GM18505 (cell line): Measurements from ENCODE around the gene HOXA9.

Source experiments
- ATAC-seq: cut with Tn5 transposase; IDR thresholded peaks from one replicate; pipeline ENCODE4 v1.9.1; 2021; ENCODE audit not compliant: unreplicated experiment
- POLR2A ChIP-seq: IDR thresholded peaks from 4 replicates; pipeline ENCODE4 v1.6.1; 2011; ENCODE audit warnings: borderline replicate concordance; ENCODE audit not compliant: insufficient read depth, insufficient read length; ENCODE audit errors: extremely low read depth

Gene HOXA9

DNA sequence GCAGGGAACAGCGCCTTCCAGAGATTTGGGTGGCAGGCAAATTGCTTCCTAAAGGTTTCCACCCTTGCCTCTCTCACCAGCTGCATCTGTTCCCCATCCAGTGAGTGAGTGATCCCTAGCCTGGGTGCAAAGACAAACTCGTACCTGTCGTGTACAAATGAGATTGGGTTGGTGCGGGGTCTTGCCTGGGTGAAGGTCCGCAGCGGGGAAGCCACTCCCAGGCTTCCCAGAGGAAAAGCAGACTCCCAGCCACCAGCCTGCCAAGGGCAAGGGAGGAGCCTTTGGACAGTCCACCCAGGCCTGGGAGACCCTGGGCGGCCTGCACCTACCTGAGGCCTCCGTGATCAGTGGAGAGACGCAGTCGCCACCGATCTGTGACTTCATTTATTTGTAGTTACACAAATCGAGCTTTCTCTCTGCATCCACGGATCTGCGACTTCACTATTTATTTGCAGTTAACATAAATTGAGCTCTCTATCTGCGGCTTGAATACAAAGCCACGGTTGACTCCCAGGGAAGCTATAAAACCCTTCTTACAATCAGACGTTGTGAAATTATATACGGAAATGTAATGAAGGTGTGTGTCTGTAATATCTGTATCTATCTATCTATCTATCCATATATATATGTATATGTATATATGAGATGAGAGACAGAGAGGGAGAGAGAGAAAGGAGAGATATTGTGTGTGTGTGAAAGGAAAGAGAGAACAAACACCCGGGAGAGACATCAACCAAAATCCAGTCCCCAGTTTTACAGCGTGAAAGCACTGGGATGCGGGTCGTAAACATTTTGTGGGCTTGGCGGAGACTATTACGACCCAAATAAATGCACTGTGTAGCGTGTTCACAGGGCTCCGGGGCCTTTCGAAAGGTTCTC lies 5.8 kb downstream of the HOXA9 start:
- ATAC-seq: no peak
- no peak for TF ChIP-seq POLR2A

DNA sequence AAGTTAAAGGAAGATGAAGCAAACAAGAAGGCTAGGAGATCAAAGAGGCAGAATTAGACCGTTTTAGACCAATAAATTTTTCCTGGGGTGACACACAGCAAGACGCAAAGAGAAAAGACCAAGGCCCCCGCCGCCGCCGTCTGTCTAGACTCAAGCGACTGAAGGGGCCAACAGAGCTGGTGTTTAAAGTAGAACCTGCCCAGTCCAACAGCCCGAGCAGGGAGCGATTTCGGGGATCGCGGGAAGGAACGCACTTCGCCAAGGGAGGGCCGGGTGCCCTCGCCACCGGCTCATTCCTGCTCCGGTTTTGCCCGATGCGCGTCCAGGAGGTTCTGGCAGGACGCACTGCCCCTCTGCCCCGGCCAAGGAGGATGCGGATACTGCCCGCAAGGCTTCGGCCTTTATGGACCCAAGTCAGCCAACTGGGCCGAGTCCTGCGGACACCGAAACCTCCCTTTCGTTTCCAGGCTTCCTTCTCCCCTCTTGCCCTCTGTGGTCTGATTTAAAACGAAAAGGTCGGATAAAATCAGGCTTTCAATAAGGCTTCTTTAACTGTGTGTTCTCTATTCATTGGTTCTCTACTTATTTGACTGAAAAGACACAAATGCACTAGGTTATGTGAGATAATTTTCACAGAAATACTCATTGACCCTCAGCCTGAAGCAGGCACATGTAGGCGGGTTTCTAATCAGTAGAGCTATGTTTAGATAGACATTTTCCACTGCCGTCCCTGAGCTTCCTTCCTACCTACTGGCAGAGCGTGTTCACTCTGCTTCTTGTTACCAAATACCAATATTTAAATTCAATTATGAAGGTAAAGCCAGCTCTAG lies 6.7 kb downstream of the HOXA9 start:
- no peak for ATAC-seq
- TF ChIP-seq POLR2A: no peak

DNA sequence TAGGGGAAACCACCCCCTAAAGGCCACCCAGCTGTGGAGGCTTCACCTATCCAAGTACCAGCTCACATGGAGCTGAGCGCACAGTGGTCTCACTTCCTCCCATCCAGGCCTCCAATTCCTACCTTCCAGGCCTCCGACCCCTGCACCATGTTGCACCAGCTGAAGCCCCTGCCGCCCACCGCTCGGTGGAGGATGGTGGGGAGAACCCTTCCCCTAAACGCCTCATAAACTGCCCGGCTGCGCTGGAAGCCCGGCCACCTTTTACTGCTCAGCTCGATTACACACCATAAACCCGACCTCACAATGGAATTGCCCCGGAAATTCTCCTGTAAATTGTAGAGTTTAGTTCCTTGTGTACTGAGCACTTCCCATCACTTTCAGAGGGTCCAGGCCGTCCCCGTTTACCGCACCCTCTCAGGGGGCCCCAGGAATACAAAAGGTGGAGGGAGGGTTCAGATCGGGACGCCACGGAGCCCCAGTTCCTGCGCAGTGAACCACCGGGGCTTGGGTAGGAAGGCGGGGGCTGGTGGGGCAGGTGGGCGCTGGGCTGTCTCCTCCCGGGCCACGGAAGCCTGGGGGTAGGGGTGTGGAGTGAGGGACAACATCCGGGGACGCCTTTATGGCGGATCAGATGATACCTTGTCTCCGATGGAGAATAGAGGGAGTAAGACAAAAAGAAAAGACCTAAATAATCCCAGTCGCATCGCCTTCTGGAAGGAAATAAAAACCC lies 7.5 kb downstream of the HOXA9 start:
- ATAC-seq: no peak

DNA sequence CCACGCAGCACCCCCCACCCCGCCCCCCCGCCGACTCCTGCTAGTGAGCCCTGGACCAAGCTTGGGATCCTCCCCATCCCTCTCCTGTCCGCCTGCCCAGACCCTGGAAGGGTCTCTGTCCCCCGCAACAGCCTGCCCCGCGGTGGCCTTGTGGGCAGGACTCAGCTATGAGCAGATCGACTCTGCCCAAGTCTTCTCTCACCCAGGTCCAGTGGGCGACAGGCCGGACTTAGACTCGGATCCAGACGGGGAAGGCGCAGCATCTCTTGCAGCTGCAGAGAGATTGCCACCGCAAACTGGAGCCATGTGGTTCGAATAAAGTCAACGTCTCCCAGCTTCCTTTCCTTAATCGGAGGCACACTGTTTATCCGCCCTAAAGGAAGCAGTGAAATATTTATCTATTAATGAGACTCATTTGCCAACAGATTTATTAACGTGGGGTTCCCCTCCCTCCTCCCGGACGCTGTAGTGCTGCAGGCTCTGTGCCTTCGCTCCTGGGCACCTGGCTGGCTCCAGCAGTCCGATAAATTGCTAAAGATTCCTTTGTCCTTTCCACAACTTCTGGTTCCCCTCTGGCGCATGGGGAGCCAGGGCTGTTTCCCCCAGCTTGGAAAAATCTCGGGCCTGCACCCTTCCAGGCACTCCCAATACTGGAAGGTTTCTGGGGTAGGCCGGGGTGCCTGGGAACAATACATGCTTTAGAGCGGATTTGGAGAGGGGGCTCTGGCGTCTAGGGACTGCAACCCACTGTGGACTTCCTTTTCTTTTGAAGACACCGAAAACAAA lies 8.2 kb downstream of the HOXA9 start:
- no peak for ATAC-seq
- no peak for TF ChIP-seq POLR2A

More for the DNA sequence above, 7.5 kb downstream of the HOXA9 start:
- no peak for TF ChIP-seq POLR2A

DNA sequence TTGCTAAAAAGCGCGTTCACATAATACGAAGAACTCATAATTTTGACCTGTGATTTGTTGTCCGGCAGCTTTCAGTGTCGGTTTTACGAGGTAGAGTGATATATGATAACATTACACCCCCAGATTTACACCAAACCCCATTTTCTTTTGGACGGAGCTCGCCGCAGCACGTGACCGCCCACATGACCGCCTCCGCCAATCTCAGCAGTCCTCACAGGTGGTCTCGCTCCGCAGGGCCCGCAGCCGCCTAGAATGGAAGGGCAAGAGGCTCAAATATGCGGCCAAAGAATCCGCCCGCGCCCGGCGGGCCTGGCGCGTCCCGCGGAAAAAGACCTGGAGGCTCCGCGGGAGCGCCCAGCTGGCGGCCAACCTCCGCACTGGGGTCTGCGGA lies 8.8 kb downstream of the HOXA9 start, which contains the start of gene HOXA7:
TSS of gene HOXA7 (minus strand) at position 168 of the 391 bp plus-strand sequence. CDS start at position 38, 130 bp downstream.
- no peak for TF ChIP-seq POLR2A
- no peak for ATAC-seq

DNA sequence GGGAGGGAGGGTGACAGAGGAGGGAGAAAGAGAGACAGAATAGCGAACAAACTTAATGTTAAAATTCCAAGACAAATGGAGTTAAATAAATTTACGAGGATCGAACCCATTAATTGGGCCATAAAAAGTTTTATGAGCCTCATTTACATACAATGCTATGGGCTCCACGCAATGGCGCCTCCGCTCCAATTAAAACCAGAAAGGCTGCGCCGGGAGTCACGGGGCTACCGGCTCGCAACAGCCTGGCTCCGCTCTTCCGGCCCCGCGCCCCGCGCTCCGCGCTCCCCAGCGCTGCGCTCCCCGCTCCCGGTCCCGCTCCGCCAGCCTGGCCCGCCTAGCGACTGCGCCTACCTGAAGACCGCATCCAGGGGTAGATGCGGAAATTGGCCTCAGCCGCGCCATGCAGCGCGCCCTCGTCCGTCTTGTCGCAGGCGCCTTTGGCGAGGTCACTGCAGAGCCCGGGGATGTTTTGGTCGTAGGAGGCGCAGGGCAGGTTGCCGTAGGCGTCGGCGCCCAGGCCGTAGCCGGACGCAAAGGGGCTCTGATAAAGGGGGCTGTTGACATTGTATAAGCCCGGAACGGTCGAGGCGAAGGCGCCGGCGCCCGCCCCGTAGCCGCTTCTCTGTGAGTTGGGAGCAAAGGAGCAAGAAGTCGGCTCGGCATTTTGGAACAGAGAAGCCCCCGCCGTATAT lies 9.4 kb downstream of the HOXA9 start:
- TF ChIP-seq POLR2A: no peak
- ATAC-seq: no peak

DNA sequence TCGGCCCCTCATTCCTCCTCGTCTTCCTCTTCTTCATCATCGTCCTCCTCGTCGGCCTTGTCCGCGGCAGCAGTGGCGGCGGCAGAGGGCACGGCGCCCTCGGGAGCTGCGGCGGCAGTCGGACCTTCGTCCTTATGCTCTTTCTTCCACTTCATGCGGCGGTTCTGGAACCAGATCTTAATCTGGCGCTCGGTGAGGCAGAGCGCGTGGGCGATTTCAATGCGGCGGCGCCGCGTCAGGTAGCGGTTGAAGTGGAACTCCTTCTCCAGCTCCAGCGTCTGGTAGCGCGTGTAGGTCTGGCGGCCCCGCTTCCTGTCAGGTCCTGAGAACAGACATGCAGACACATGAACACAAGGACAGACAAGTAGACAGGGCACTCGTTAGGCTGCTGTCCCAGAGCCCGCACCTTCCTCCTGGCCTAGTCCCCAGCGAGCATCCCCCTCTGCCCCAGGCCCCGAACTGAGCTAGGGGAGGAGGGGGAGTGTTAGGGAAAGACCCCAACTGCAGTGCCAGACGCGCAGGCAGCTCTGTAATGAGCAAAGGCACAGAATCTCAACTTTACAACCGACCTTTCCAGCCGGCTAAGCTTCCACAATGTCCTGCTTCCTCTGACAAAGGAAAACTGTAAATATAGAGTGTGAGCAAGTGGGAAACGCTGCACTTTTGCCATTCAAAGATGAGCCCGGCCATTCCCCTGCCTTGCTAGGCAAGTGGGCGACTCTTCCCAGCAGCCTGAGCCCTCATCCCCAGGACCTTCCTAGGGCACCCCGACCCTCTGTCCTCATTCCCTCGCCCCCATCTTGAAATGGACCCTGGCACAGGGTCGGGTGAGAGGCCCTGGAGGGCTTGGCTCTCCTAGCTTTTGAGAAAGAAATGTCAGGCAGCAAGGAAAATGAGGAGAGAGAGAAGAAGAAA lies 10.2 kb downstream of the HOXA9 start:
- ATAC-seq: no peak
- no peak for TF ChIP-seq POLR2A

DNA sequence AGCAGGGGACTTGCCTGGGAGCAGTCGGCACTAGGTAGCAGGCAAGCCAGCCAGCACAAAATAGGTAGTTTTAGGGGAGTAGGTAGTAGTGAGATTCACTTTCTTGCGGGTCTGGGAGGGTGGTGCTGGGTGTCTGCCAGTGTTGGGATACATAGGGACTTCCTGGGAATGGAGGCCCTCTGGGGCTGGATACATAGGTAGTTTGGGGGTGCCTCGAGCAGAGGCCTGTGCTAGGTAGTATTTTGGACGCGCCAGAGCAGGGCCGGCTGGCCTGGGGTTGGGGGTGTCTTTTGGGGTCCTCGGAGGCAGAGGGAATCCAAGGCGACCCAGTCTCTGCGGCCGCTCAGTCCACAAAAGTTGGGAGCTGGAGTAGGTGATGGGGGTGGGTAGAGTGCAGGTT lies 11.0 kb downstream of the HOXA9 start:
- TF ChIP-seq POLR2A: no peak
- ATAC-seq: no peak

DNA sequence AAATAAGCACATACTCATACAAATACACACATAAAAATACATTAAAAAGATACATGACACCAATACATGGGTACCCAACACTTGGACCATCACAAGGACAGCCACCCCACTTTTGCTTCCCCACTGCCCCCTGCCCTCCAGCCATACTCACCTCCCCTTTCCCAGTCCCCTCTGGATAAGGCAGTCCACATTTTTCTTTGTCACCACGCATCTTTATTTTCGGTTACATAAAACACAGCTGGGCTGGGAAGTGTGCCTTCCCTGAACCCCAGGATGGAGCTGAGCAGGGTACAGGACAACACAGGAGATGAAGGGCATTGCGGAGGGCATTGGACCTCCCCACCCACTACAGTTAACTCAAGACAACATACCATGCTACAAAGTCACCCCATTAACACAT lies 11.8 kb downstream of the HOXA9 start:
- no peak for TF ChIP-seq POLR2A
- ATAC-seq: no peak

DNA sequence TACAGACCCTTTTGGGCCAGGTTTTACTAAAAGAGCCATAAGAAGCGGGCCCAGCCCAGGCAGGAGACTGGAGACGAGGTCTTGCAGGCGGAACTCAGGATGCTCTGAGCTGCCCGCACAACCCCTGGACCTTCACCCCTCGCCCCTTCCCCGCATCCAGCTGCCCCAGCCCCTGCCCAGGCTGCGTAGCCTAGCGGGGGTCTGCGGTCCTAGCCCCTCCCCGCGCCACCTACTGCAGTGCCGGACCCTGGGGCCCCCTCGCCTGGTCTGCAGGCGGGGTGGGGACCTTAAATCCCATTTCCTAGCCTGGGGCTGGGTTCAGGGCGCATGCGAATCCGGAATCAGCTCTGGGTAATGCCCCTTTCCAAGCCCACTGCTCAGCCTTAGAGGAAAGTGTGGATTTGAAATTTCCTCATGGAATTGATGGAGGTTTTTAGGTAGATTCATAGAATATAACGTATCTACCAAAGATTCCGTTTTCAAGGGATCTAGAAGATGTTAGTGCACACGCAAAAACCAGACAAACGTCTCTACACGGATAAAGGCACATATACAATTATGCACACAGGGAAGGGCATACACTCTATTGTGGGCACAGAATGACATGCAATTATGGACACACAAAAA lies 12.4 kb downstream of the HOXA9 start:
- TF ChIP-seq POLR2A: no peak
- no peak for ATAC-seq

DNA sequence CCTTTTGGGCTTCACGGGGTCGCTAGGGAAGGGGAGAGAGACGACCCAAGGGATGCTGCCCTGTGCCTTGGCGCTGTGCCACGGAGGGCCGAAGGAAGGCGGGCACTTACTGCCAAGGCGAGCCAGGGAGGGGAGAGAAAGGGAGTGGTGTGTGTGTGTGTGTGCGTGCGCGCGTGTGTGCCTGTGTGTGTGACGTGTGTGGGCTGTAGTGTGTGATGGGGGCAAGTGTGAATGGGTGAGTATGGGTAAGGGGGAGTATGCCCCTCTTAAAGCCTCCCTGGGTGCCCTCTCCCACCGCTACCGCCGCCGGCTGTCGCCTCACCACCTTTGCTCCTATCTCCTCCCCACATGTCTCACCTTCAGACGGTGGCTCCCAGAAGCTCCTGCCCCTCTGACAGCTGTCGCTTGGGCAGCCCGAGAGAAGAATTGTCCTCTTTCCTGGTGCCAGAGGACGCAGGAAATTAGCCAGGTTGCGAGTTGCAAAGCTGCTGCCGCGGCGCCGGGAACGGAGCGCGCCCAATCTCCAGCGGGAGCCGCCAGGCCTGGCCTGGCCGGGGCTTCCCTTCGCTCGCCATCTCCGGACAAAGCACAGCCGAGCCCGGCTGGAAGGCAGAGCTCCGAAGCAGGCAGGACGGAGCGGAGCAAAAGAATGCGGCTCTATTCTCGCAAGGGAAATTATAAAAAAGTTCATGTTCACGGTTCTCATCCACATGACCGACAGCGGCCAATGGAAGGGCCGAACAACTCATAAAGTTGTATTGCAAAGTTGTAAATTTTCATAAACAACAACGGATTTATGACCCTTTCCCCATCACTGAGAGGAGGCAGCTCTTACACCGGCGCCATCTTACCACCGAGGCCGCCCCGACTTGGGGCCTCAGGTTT lies 13.2 kb downstream of the HOXA9 start, which contains the start of gene HOXA3:
TSS of gene HOXA3 (minus strand) at position 653 of the 885 bp plus-strand sequence. CDS start 41,943 bp downstream, outside the sequence.
- no peak for ATAC-seq
- no peak for TF ChIP-seq POLR2A
